ENCODE results near the gene FCHO1. TPM values are rescaled to one million over a fixed set of nuclear protein-coding genes. Genes with fewer than 3 reads are reported as not detected.

The FCHO1 gene
- total RNA-seq, 1 experiment from 2014 or later, result 0.61 TPM

DNA sequence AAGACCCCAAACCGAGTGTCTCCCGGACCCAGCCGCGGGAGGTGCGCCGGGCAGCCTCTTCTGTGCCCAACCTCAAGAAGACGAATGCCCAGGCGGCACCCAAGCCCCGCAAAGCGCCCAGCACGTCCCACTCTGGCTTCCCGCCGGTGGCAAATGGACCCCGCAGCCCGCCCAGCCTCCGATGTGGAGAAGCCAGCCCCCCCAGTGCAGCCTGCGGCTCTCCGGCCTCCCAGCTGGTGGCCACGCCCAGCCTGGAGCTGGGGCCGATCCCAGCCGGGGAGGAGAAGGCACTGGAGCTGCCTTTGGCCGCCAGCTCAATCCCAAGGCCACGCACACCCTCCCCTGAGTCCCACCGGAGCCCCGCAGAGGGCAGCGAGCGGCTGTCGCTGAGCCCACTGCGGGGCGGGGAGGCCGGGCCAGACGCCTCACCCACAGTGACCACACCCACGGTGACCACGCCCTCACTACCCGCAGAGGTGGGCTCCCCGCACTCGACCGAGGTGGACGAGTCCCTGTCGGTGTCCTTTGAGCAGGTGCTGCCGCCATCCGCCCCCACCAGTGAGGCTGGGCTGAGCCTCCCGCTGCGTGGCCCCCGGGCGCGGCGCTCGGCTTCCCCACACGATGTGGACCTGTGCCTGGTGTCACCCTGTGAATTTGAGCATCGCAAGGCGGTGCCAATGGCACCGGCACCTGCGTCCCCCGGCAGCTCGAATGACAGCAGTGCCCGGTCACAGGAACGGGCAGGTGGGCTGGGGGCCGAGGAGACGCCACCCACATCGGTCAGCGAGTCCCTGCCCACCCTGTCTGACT lies 24.1 kb upstream of the FCHO1 start:
- H3K27me3 Mint-ChIP-seq (ENCODE audit: unreplicated experiment), result no peaks in the 10 kb centered on the region
- BruUV-seq (replicated peaks), result no TSS peak

DNA sequence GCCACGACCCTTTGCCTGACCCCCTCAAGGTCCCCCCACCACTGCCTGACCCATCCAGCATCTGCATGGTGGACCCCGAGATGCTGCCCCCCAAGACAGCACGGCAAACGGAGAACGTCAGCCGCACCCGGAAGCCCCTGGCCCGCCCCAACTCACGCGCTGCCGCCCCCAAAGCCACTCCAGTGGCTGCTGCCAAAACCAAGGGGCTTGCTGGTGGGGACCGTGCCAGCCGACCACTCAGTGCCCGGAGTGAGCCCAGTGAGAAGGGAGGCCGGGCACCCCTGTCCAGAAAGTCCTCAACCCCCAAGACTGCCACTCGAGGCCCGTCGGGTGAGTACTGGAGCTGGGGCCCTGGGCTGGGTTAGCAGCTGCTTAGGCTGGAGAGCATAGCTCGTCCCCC lies 23.4 kb upstream of the FCHO1 start:
- intact Hi-C loops (cut with micrococcal nuclease; ENCODE audit: unreplicated experiment), result no loop called here
- DNase-seq, result no peak
- Mint-ChIP-seq H3K27me3 (ENCODE audit: unreplicated experiment) (no peaks in the 10 kb centered on the region), H3K4me1 (ENCODE audit: low read depth, unreplicated experiment) (no peaks in the 10 kb centered on the region), H3K36me3 (ENCODE audit: insufficient read depth, unreplicated experiment) (peaks cover 46% of the 10 kb centered on the region), H3K4me3 (ENCODE audit: low read depth, unreplicated experiment) (no peak overlapping the region), H3K27ac (ENCODE audit: unreplicated experiment) (no peak overlapping the region), H3K9me3 (ENCODE audit: low read depth, unreplicated experiment) (no peaks in the 10 kb centered on the region)
- no TSS peak for BruUV-seq (replicated peaks)
- CTCF ChIA-PET, result no interaction called here
- TF ChIP-seq, protein P1, sequence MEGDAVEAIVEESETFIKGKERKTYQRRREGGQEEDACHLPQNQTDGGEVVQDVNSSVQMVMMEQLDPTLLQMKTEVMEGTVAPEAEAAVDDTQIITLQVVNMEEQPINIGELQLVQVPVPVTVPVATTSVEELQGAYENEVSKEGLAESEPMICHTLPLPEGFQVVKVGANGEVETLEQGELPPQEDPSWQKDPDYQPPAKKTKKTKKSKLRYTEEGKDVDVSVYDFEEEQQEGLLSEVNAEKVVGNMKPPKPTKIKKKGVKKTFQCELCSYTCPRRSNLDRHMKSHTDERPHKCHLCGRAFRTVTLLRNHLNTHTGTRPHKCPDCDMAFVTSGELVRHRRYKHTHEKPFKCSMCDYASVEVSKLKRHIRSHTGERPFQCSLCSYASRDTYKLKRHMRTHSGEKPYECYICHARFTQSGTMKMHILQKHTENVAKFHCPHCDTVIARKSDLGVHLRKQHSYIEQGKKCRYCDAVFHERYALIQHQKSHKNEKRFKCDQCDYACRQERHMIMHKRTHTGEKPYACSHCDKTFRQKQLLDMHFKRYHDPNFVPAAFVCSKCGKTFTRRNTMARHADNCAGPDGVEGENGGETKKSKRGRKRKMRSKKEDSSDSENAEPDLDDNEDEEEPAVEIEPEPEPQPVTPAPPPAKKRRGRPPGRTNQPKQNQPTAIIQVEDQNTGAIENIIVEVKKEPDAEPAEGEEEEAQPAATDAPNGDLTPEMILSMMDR (IDR thresholded peaks at IDR 0.05; ENCODE audit: unreplicated experiment), result no peak

More for the DNA sequence above, 24.1 kb upstream of the FCHO1 start:
- intact Hi-C loops (cut with micrococcal nuclease; ENCODE audit: unreplicated experiment), result no loop called here
- Mint-ChIP-seq H3K4me3 (ENCODE audit: low read depth, unreplicated experiment) (no peak overlapping the region), H3K4me1 (ENCODE audit: low read depth, unreplicated experiment) (no peaks in the 10 kb centered on the region), H3K36me3 (ENCODE audit: insufficient read depth, unreplicated experiment) (peaks cover 42% of the 10 kb centered on the region), H3K9me3 (ENCODE audit: low read depth, unreplicated experiment) (no peaks in the 10 kb centered on the region), H3K27ac (ENCODE audit: unreplicated experiment) (no peak overlapping the region)
- TF ChIP-seq, protein P1 (IDR thresholded peaks at IDR 0.05; ENCODE audit: unreplicated experiment), result no peak
- no peak for DNase-seq
- CTCF ChIA-PET, result interaction anchor here (0.6 kb wide), 1 partner anchor 39 kb away, joined by 4 read pairs; no protein-coding TSS in a partner anchor

DNA sequence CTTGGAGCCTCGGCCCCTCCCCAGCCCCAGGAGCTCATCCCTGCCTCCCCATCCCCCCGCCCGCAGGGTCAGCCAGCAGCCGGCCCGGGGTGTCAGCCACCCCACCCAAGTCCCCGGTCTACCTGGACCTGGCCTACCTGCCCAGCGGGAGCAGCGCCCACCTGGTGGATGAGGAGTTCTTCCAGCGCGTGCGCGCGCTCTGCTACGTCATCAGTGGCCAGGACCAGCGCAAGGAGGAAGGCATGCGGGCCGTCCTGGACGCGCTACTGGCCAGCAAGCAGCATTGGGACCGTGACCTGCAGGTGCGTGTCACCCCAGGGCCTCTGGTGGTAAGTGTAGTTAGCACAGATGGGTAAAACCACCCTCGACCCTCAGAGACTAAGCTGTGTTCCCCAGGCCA lies 18.1 kb upstream of the FCHO1 start:
- TF ChIP-seq, protein P1 (IDR thresholded peaks at IDR 0.05; ENCODE audit: unreplicated experiment), result no peak
- no TSS peak for BruUV-seq (replicated peaks)
- no peak for DNase-seq
- no peak overlapping the region for H3K4me3 Mint-ChIP-seq (ENCODE audit: low read depth, unreplicated experiment)
- no peaks in the 10 kb centered on the region for H3K9me3 Mint-ChIP-seq (ENCODE audit: low read depth, unreplicated experiment)
- no peak overlapping the region for H3K27ac Mint-ChIP-seq (ENCODE audit: unreplicated experiment)
- H3K36me3 Mint-ChIP-seq (ENCODE audit: insufficient read depth, unreplicated experiment), result peaks cover 39% of the 10 kb centered on the region
- H3K4me1 Mint-ChIP-seq (ENCODE audit: low read depth, unreplicated experiment), result no peaks in the 10 kb centered on the region
- H3K27me3 Mint-ChIP-seq (ENCODE audit: unreplicated experiment), result no peaks in the 10 kb centered on the region
- CTCF ChIA-PET, result no interaction called here
- intact Hi-C loops (cut with micrococcal nuclease; ENCODE audit: unreplicated experiment), result no loop called here

DNA sequence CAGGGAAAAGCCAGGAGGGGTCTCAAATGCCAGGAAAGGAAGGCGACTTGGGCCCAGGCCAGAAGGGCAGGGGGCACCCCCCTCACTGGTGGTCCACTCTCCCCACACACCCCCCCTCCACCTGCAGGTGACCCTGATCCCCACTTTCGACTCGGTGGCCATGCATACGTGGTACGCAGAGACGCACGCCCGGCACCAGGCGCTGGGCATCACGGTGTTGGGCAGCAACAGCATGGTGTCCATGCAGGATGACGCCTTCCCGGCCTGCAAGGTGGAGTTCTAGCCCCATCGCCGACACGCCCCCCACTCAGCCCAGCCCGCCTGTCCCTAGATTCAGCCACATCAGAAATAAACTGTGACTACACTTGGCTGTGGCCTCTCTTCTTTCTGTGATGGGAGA lies 17.1 kb upstream of the FCHO1 start:
- H3K36me3 Mint-ChIP-seq (ENCODE audit: insufficient read depth, unreplicated experiment), result peaks cover 45% of the 10 kb centered on the region
- H3K27me3 Mint-ChIP-seq (ENCODE audit: unreplicated experiment), result no peaks in the 10 kb centered on the region
- no peaks in the 10 kb centered on the region for H3K9me3 Mint-ChIP-seq (ENCODE audit: low read depth, unreplicated experiment)
- TF ChIP-seq, protein P1 (IDR thresholded peaks at IDR 0.05; ENCODE audit: unreplicated experiment), result no peak
- no peaks in the 10 kb centered on the region for H3K4me1 Mint-ChIP-seq (ENCODE audit: low read depth, unreplicated experiment)
- H3K27ac Mint-ChIP-seq (ENCODE audit: unreplicated experiment), result no peak overlapping the region
- CTCF ChIA-PET, result no interaction called here
- H3K4me3 Mint-ChIP-seq (ENCODE audit: low read depth, unreplicated experiment), result no peak overlapping the region
- DNase-seq, result no peak
- intact Hi-C loops (cut with micrococcal nuclease; ENCODE audit: unreplicated experiment), result no loop called here
- no TSS peak for BruUV-seq (replicated peaks)

All from Calu3 (cell line).